MCF 10A (cell line): ENCODE results near the gene XYLT2. TPM values are rescaled to one million over a fixed set of nuclear protein-coding genes. Genes with fewer than 3 reads are reported as not detected.

Source experiments
- Bru-seq: library from RNA; stranded (reverse); fragments of 400-500 nt; gene quantifications from one replicate; lab custom pipeline; 2021; lab: Mats Ljungman, UMichigan
- BruChase-seq, 2 experiments: library from RNA; stranded (reverse); fragments of 400-500 nt; gene quantifications; one replicate each; lab custom pipeline; 2021; lab: Mats Ljungman, UMichigan
- BruUV-seq: library from RNA; stranded (reverse); fragments of 400-500 nt; replicated peaks from 2 replicates; lab custom pipeline; 2021; lab: Mats Ljungman, UMichigan
- CTCF ChIA-PET: fragments of 300-600 bp; sonication (Branson Sonifier 250); formaldehyde crosslinking; extraction: SDS; loops from one replicate; lab custom pipeline; 2021; ENCODE audit warnings: antibody characterized with exemption, inconsistent platforms; lab: Yijun Ruan, JAX
- POLR2A ChIA-PET: fragments of 300-600, 350-650 bp; sonication (Branson Sonifier 250); formaldehyde crosslinking; extraction: SDS; loops from one replicate; lab custom pipeline; 2020; ENCODE audit warnings: antibody characterized with exemption, inconsistent platforms; lab: Yijun Ruan, JAX
- DNase-seq: peaks from one replicate; pipeline ENCODE4 v3.0.0-alpha.2; 2018; ENCODE audit not compliant: unreplicated experiment
- H3K27ac Mint-ChIP-seq: one replicate; pipeline ENCODE4 v1.8.0; 2022; ENCODE audit warnings: mild to moderate bottlenecking, low read depth, mixed read lengths; ENCODE audit not compliant: unreplicated experiment
- H3K27me3 Mint-ChIP-seq: one replicate; pipeline ENCODE4 v1.8.0; 2022; ENCODE audit warnings: mixed read lengths; ENCODE audit not compliant: insufficient read depth, unreplicated experiment
- H3K36me3 Mint-ChIP-seq: one replicate; pipeline ENCODE4 v1.8.0; 2022; ENCODE audit warnings: mild to moderate bottlenecking, moderate library complexity, mixed read lengths; ENCODE audit not compliant: insufficient read depth, unreplicated experiment
- H3K4me1 Mint-ChIP-seq: one replicate; pipeline ENCODE4 v1.8.0; 2022; ENCODE audit warnings: mixed read lengths; ENCODE audit not compliant: insufficient read depth, unreplicated experiment
- H3K4me3 Mint-ChIP-seq: one replicate; pipeline ENCODE4 v1.8.0; 2022; ENCODE audit warnings: mild to moderate bottlenecking, moderate library complexity, mixed read lengths; ENCODE audit not compliant: unreplicated experiment
- H3K9me3 Mint-ChIP-seq: one replicate; pipeline ENCODE4 v1.8.0; 2022; ENCODE audit warnings: mixed read lengths; ENCODE audit not compliant: unreplicated experiment
- CTCF ChIP-seq: fragments of 200-600 bp; IDR thresholded peaks from one replicate; pipeline ENCODE4 v1.8.0; 2022; ENCODE audit warnings: antibody characterized with exemption, mild to moderate bottlenecking; ENCODE audit not compliant: unreplicated experiment
- intact Hi-C: fragments of 100-400 bp; cut with micrococcal nuclease; formaldehyde crosslinking; loops from 2 replicates; pipeline ENCODE4 v1.14.1; 2022
- long read RNA-seq: library from polyadenylated mRNA; stranded (forward); transcript quantifications from one replicate; pipeline ENCODE4 v2.0.0, GENCODE V29; 2022
- total RNA-seq: library from RNA; stranded (reverse); gene quantifications from 2 replicates; pipeline ENCODE4 v1.2.3, GENCODE V29; 2022

XYLT2 gene
- total RNA-seq = 9.6 and 14.0 TPM in 2 replicates
- Bru-seq, nascent RNA = percentile 50 among the genes with signal in this experiment
- BruChase-seq, experiment 1, labeled RNA remaining after a 6-hour chase = percentile 58 among the genes with signal in this experiment
- BruChase-seq, experiment 2, labeled RNA remaining after a 2-hour chase = percentile 56 among the genes with signal in this experiment
- long read RNA-seq, transcript XYLT2-201 (11 exons, 3,507 nt) = major isoform, 12 of 14 reads
- long read RNA-seq, partial matches to known transcripts = 1 of 14 reads
- long read RNA-seq, other reads (novel, unspliced or antisense) = 1 of 14 reads

- Mint-ChIP-seq H3K4me3 (peak within 1 kb of the TSS; percentile 88), H3K27ac (peak within 1 kb of the TSS; percentile 90), H3K9me3 (no peaks in the 10 kb centered on the region), H3K27me3 (no peaks in the 10 kb centered on the region), H3K36me3 (no peaks in the 10 kb centered on the region), H3K4me1 (peaks cover 14% of the 10 kb centered on the region)
- DNase-seq = peak; percentile 78
- TSS peak; percentile 45 for BruUV-seq
- no peak for TF ChIP-seq CTCF
- CTCF ChIA-PET = interaction anchor here (0.5 to 2.0 kb wide), 3 partner anchors 17 to 286 kb away, joined by 3 to 7 read pairs (median 4); no protein-coding TSS in a partner anchor
- POLR2A ChIA-PET = interaction anchor here (0.6 to 2.9 kb wide), 12 partner anchors 10 to 167 kb away, joined by 3 to 15 read pairs (median 6); partner anchors contain the start of genes LRRC59 and RSAD1
- intact Hi-C loops = no loop called here
Observed at GRCh38 chr17:50345432-50346312, at the start of gene XYLT2. Gene XYLT2 (plus strand): TSS chr17:50346126. CDS start chr17:50346141, 15 bp downstream.

GRCh38 chr17:50297407-50297865, 48.5 kb upstream of the XYLT2 start:
- H3K4me1 Mint-ChIP-seq = no peaks in the 10 kb centered on the region
- BruUV-seq = no TSS peak
- TF ChIP-seq CTCF = peak; percentile 99
- ChIA-PET CTCF (interaction anchor here (0.6 to 13.0 kb wide), 43 partner anchors 8 to 534 kb away, joined by 3 to 198 read pairs (median 4); partner anchors contain the start of genes COL1A1, SGCA and TMEM92), POLR2A (interaction anchor here (3.0 kb wide), 1 partner anchor 97 kb away, joined by 17 read pairs; no protein-coding TSS in a partner anchor)
- no peak overlapping the region for H3K4me3 Mint-ChIP-seq
- no peaks in the 10 kb centered on the region for H3K27me3 Mint-ChIP-seq
- peak; percentile 84 for DNase-seq
- H3K27ac Mint-ChIP-seq = no peak overlapping the region
- intact Hi-C loops = loop anchor here (1.0 to 2.0 kb wide), 5 partner anchors 23 to 128 kb away; partner anchors contain the start of gene TMEM92
- no peaks in the 10 kb centered on the region for H3K36me3 Mint-ChIP-seq
- no peaks in the 10 kb centered on the region for H3K9me3 Mint-ChIP-seq

GRCh38 chr17:50298018-50298417, 47.9 kb upstream of the XYLT2 start:
- no peak overlapping the region for H3K27ac Mint-ChIP-seq
- DNase-seq = no peak
- H3K27me3 Mint-ChIP-seq = no peaks in the 10 kb centered on the region
- no TSS peak for BruUV-seq
- POLR2A ChIA-PET = interaction anchor here (3.0 kb wide), 1 partner anchor 98 kb away, joined by 17 read pairs; no protein-coding TSS in a partner anchor
- intact Hi-C loops = no loop called here
- CTCF ChIA-PET = interaction anchor here (0.6 to 13.0 kb wide), 35 partner anchors 9 to 1567 kb away, joined by 3 to 198 read pairs (median 4); partner anchors contain the start of genes COL1A1, PDK2, SGCA and TMEM92
- no peak overlapping the region for H3K4me3 Mint-ChIP-seq
- no peaks in the 10 kb centered on the region for H3K4me1 Mint-ChIP-seq
- no peaks in the 10 kb centered on the region for H3K36me3 Mint-ChIP-seq
- no peak for TF ChIP-seq CTCF
- no peaks in the 10 kb centered on the region for H3K9me3 Mint-ChIP-seq
